Aorta (tissue), 5 donors: Measurements from ENCODE around the gene NDUFS7. TPM values are rescaled to one million over a fixed set of nuclear protein-coding genes. Genes with fewer than 3 reads are reported as not detected.

ENCODE experiments used
- ATAC-seq: fragments of 200-7000 bp; cut with Tn5 transposase; one replicate; pipeline ENCODE4 v1.9.1; 2022; ENCODE audit warnings: moderate library complexity; ENCODE audit not compliant: low FRiP score
- DNase-seq, 2 donors: peaks; one replicate each; pipeline ENCODE4 v3.0.0-alpha.2; 2020
- H3K27ac ChIP-seq, 2 donors: one replicate each; pipeline ENCODE4 v1.5.1; 2013; ENCODE audit warnings: low read length in 2 of 2, mild to moderate bottlenecking in 2 of 2, moderate library complexity in 2 of 2, control low read depth in 1 of 2, inconsistent platforms in 1 of 2, low read depth in 1 of 2
- H3K27me3 ChIP-seq, 2 donors: one replicate each; pipeline ENCODE4 v1.6.1; 2013; ENCODE audit warnings: control low read depth in 1 of 2, low read length in 1 of 2, mild to moderate bottlenecking in 1 of 2, moderate library complexity in 1 of 2; ENCODE audit not compliant: insufficient read depth in 2 of 2, control insufficient read depth in 1 of 2
- H3K36me3 ChIP-seq, 2 donors: one replicate each; pipeline ENCODE4 v1.6.1; 2013; ENCODE audit warnings: control low read depth in 1 of 2, low read length in 1 of 2, mild to moderate bottlenecking in 1 of 2; ENCODE audit not compliant: insufficient read depth in 2 of 2, control insufficient read depth in 1 of 2
- H3K4me1 ChIP-seq, 2 donors: one replicate each; pipeline ENCODE4 v1.6.1; 2013; ENCODE audit warnings: low read length in 2 of 2, control low read depth in 1 of 2, mild to moderate bottlenecking in 1 of 2, moderate library complexity in 1 of 2; ENCODE audit not compliant: insufficient read depth in 2 of 2, control insufficient read depth in 1 of 2
- H3K4me3 ChIP-seq, 2 donors: one replicate each; pipeline ENCODE4 v1.5.1; 2013; ENCODE audit warnings: low read length in 2 of 2, control low read depth in 1 of 2, mild to moderate bottlenecking in 1 of 2
- H3K9me3 ChIP-seq: one replicate; pipeline ENCODE4 v1.6.1; 2013; ENCODE audit warnings: mild to moderate bottlenecking, low read length; ENCODE audit not compliant: control insufficient read depth
- WGBS, 2 donors: extraction: QIAGEN DNeasy Blood & Tissue Kit; methylation state at CpG; one replicate each; pipeline ENCODE4 v1.1.7; 2013; 5-methylcytosine and 5-hydroxymethylcytosine counted together
- intact Hi-C, 2 donors: fragments of 100-400 bp; cut with DNase I; formaldehyde crosslinking; loops; one replicate each; pipeline versions ENCODE4 v1.14.2 to v1.15.0; 2022
- polyA plus RNA-seq, 2 donors: library from polyadenylated mRNA; stranded (reverse); fragments of 200-250 nt; gene quantifications; one replicate each; pipeline ENCODE4 v1.2.3, GENCODE V29; 2013
- total RNA-seq, 2 donors: library from RNA; stranded (reverse); fragmentation: NEBNext Ultra II Directional; extraction: Animal tissue kit (Norgen Biotek cat#: 25700); gene quantifications; one replicate each; pipeline ENCODE4 v1.2.1, GENCODE V29; 2021
- donor health status: healthy with polysubstance abuse.
- donor health status: Bipolar disorder and iron deficiency.
- donor health status: DM: no; HTN: no; CAD: no.
- donor health status: DM: no; HTN: no; CAD: no.
- donor health status: DM: yes; HTN: yes; CAD: no.

Gene NDUFS7
- total and polyA plus RNA-seq, 4 donors = 47.7 to 105 (median 60.2) TPM

DNA sequence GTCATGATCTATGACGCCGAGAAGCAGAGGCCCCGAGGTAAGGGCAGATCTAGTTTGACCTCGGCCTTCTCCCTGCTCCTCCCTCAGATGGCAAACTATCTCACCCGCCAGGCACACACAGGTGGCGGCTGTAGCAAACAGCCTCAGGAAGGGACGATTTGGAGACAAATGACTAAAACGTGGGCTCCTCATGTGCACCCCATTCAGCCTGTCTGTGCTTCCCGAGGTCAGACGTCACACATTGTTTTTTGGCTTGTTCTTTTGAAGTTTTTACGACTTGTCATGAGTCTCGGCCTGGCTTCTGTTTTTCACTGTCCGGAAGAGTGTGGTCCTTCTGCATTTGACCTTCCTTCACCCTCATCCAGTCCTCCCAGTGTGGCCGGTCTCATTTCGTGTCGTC, 38.7 kb downstream of the NDUFS7 start:
- Histone ChIP-seq H3K36me3 (no peaks in the 10 kb centered on the region), H3K27ac (no peak overlapping the region), H3K9me3 (no peaks in the 10 kb centered on the region), H3K4me3 (no peak overlapping the region), H3K27me3 (no peaks in the 10 kb centered on the region), H3K4me1 (no peaks in the 10 kb centered on the region)
- no peak for ATAC-seq
- 75 to 78% methylated on average over 16 of the region's 16 CpGs for WGBS, 2 donors
- no peak for DNase-seq
- intact Hi-C loops = no loop called here

DNA sequence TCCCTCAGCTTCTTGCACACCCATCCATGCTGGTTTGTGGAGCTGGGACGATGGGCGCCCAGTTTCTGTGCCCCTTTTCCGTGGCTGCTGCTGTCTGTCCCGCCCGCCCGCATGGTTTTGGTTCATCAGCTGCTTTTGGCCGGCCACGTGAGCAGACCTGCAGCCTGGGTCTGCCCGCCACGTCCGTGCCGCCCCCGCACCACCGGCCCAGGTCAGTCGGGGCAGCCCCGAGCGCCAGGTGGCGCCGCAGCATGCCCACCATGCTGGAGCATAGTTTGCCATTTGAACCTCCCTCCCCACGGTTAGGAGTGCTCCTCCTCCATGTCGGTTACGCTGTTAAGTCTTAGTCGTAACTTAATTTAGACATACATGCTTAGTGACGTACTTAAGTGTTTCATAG, 39.2 kb downstream of the NDUFS7 start:
- ATAC-seq = no peak
- Histone ChIP-seq H3K9me3 (no peaks in the 10 kb centered on the region), H3K4me3 (no peak overlapping the region), H3K27me3 (no peaks in the 10 kb centered on the region), H3K27ac (no peak overlapping the region), H3K4me1 (no peaks in the 10 kb centered on the region), H3K36me3 (no peaks in the 10 kb centered on the region)
- intact Hi-C loops = no loop called here
- no peak for DNase-seq
- WGBS, 2 donors = 88 to 89% methylated on average over 23 to 24 of the region's 24 CpGs

DNA sequence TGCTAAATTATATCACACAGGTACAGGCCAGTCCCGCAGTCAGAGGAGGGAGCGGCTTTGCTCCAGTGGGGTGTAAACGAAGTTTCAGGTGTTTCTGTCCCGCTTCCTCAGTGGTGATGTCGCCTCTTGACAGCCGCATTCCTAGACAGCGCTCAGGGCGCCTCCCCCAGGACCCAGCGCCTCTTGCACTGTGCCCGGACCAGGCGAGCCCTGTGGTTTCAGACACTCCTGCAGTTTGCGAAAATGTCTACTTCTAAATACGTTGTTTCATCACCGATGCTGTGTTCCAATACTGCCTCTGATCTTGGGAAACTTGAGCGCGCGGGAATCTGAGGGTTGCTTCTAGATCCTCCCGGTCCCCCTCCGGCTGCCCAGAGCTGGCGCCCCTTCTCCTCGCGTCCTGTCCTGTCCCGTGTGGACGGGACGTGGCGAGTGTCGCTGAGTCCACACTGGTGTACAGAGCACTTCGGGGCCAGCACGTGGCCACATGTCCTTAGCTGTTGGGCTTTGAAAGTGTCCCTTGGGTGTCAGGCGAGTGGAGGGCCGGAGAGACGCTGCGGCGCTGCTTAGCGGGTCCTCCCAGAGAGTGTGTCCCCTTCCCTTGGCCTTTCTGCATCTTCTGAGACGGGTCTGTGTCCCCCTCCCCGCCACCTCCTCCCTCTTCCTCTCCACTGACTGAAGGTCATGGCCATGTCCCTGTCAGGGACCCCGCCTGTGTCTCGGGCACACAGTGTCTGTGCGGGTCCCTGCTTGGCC, 39.9 kb downstream of the NDUFS7 start:
- no peak for ATAC-seq
- WGBS, 2 donors = 88 to 90% methylated on average over 40 of the region's 40 CpGs
- Histone ChIP-seq H3K4me1 (no peaks in the 10 kb centered on the region), H3K9me3 (no peaks in the 10 kb centered on the region), H3K4me3 (no peak overlapping the region), H3K36me3 (no peaks in the 10 kb centered on the region), H3K27me3 (no peaks in the 10 kb centered on the region), H3K27ac (no peak overlapping the region)
- no peak for DNase-seq
- intact Hi-C loops = no loop called here

DNA sequence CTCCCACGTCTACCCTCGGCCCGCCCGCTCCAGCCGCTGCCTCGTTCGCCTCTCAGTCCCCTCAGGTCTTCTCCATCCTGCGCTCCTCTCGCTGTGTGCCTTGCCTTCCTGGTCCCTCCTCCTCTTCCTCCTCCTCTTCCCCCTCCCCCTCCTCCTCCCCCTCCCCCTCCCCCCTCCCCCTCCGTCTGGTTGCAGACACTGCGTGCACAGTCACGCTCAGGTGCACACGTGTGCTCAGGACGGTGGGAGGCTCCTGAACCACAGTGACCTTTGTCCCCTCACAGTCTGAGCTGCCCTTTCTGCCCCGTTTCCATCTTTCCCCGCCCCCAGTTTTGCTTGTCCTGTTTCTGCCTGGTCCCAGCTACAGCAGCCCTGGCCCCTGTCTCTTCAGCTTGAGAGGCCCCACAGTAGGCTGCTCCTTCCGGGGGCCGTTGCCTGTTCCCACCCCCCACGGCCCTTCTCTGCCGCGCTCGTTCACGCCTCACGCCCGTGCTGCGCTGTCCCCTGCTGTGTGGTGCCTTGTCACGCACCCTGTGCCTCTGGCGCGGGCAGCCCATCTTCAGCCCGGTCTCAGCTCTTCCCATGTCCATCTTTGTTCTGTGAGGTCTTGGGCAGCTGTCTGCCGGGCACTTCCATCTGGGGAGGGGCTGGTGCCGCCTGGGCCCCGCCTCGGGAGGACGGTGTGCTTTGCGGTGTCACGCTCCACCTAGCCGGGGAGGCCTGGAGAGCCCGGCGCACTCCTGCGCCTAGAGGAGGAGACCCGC, 40.7 kb downstream of the NDUFS7 start:
- Histone ChIP-seq H3K27ac (no peak overlapping the region), H3K4me1 (no peaks in the 10 kb centered on the region), H3K4me3 (no peak overlapping the region), H3K27me3 (no peaks in the 10 kb centered on the region), H3K9me3 (no peaks in the 10 kb centered on the region), H3K36me3 (no peaks in the 10 kb centered on the region)
- 81 to 85% methylated on average over 35 to 41 of the region's 42 CpGs for WGBS, 2 donors
- intact Hi-C loops = no loop called here
- no peak for DNase-seq
- ATAC-seq = no peak

DNA sequence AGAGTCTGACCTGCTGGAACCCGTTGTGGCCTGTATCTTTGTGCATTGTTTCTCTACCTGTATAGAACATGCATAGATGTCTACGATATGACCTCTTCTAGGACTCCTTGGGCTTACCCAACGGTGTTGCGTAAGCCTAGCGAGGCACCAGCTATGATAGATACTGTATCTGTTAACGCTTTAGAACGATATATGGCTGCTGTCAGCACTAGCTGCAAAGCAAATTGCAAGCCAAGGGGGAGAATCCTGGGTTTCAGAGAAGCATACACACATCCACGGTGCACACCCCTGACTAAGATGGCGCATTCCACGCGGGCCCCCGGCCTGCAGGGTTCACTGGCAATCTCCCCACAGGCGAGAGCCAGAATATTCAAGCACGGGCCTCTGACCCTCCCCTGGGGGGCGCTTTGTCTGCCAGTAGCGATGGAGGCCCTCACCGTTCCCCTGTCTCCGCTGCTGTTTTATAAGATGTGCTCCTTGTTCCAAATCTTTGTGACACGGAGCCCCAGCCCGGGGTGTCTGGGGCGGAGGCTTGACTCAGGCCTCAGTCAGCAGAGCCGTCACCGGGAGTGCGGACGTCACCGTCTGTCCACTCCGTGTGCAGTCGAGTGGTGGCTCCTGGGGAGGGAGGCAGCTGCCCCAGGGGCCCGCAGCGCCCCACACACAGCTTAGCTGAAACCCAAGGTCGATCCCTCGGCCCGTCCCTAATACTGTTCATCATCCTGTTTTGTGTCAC, 41.6 kb downstream of the NDUFS7 start:
- 73 to 83% methylated on average over 33 of the region's 33 CpGs for WGBS, 2 donors
- no peaks in the 10 kb centered on the region for H3K36me3 ChIP-seq
- H3K4me3 ChIP-seq = no peak overlapping the region
- no peaks in the 10 kb centered on the region for H3K4me1 ChIP-seq
- H3K27ac ChIP-seq = no peak overlapping the region
- no peaks in the 10 kb centered on the region for H3K9me3 ChIP-seq
- intact Hi-C loops = no loop called here
- no peak for DNase-seq
- no peaks in the 10 kb centered on the region for H3K27me3 ChIP-seq
- ATAC-seq = no peak

DNA sequence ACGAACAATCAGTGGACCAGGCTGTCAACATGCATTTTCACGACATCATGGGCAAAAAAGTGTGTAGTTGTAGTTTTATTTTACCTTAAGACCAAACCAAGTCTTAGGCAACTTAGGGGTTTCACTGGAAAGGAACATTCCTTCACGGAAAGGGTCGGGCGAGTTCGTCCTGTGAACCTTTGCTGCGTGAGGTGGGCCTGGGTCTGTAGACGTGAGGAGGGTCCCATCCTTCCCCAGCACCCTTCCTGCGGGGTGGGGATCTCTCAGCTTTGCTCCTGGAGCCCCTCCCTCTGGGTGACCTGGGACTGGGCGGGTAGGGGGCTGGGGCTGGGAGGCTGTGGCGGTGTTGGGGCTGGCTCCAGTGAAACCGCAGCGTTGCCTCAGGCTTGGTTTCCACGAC, 42.2 kb downstream of the NDUFS7 start:
- WGBS, 2 donors = 91% methylated on average over 14 of the region's 14 CpGs
- no peak overlapping the region for H3K27ac ChIP-seq
- no peaks in the 10 kb centered on the region for H3K9me3 ChIP-seq
- intact Hi-C loops = no loop called here
- H3K27me3 ChIP-seq = no peaks in the 10 kb centered on the region
- H3K4me1 ChIP-seq = no peaks in the 10 kb centered on the region
- H3K4me3 ChIP-seq = no peak overlapping the region
- H3K36me3 ChIP-seq = no peaks in the 10 kb centered on the region
- DNase-seq (no peak), ATAC-seq (no peak)

DNA sequence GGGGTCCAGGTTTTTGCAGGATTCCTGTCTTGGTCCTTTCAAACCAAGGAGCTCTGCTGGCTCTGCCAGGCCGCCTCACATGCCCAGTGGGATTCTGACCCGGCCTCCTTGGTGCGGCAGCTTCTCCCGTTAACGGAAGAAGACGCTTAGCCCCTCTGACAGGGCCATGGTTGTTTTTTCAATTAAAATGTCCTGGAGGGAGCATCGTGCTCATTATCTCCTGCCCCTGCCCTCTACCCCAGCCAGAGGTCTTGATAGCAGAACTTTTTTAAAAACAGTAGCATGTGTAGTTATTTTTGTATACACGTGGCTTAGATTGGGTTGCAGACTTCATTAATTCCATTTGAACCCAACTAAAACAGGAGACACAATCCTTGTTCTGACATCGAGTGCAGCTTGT, 43.0 kb downstream of the NDUFS7 start:
- intact Hi-C loops = no loop called here
- ATAC-seq (no peak), DNase-seq (no peak)
- no peak overlapping the region for H3K27ac ChIP-seq
- WGBS, 2 donors = 77 to 82% methylated on average over 9 of the region's 9 CpGs
- H3K27me3 ChIP-seq = no peaks in the 10 kb centered on the region
- no peaks in the 10 kb centered on the region for H3K9me3 ChIP-seq
- no peaks in the 10 kb centered on the region for H3K4me1 ChIP-seq
- H3K4me3 ChIP-seq = no peak overlapping the region
- no peaks in the 10 kb centered on the region for H3K36me3 ChIP-seq

DNA sequence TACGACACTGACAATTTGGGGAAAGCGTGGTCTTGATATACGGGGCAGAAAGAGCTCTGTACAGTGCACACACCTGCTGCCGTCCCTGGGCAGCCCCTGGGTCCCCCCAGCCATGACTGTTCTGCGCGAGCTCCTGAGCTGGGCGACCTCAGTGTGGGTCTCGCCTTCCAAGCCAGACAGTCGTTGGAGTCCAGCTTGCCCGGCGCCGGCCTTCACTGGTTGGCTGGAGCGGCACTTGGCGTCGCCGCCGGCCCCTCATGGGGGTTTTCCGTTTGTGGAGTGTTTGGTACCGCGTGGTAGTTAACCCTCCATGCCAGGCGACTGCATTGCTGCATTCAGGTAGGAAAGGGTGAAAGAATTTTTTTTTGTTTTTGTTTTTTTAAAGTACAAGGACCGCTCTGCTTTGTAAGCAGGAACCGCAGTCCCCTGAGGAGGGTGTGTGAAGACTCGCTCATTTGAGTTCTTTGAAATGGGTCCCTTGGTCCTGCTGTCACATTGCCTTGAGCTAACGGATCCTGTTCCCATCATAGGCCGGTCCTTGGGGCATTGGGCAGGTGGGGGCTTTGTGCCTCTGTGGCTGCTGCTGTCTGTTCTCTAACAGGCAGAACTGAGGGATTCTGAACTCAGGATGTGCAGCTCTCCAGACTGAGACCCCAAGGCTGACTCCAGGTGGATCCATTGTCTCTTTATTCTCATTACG, 43.7 kb downstream of the NDUFS7 start:
- intact Hi-C loops = no loop called here
- Histone ChIP-seq H3K36me3 (no peaks in the 10 kb centered on the region), H3K9me3 (no peaks in the 10 kb centered on the region), H3K27ac (no peak overlapping the region), H3K4me1 (no peaks in the 10 kb centered on the region), H3K4me3 (no peak overlapping the region), H3K27me3 (no peaks in the 10 kb centered on the region)
- WGBS, 2 donors = 87 to 90% methylated on average over 27 of the region's 27 CpGs
- no peak for DNase-seq
- no peak for ATAC-seq
